PC-3 (cell line): Measurements from ENCODE around the gene APOBEC3A. TPM values are rescaled to one million over a fixed set of nuclear protein-coding genes. Genes with fewer than 3 reads are reported as not detected.
A peak's percentile ranks its signal among the peaks of the same experiment; 100 is the strongest.

ENCODE experiments used
- ATAC-seq: fragments of 200-7000 bp; cut with Tn5 transposase; 2 replicates; pipeline ENCODE4 v1.9.1; 2020; ENCODE audit warnings: mild to moderate bottlenecking, moderate library complexity
- BruUV-seq: library from RNA; stranded (reverse); fragments of 400-500 nt; replicated peaks from 2 replicates; lab custom pipeline; 2021; lab: Mats Ljungman, UMichigan
- CTCF ChIA-PET: fragments of 300-600 bp; sonication (Branson Sonifier 250); formaldehyde crosslinking; loops from one replicate; lab custom pipeline; 2022; ENCODE audit warnings: antibody characterized with exemption; lab: Charles Lee
- POLR2A ChIA-PET: fragments of 300-600 bp; sonication (Branson Sonifier 250); formaldehyde crosslinking; loops from one replicate; lab custom pipeline; 2022; ENCODE audit warnings: antibody characterized with exemption; ENCODE audit not compliant: unreplicated experiment; lab: Charles Lee
- DNase-seq: peaks from one replicate; pipeline ENCODE4 v3.0.0-alpha.2; 2015
- H2AFZ ChIP-seq: fragments of 300-600 bp; sonication (generic); 2 replicates; pipeline ENCODE4 v1.6.0; 2016; ENCODE audit warnings: antibody characterized with exemption, low read length
- H3F3A ChIP-seq: fragments of 300-600 bp; sonication (generic); one replicate; pipeline ENCODE4 v1.6.0; 2017; ENCODE audit warnings: antibody characterized with exemption, low read length, control low read depth, mild to moderate bottlenecking; ENCODE audit not compliant: unreplicated experiment
- H3K27ac ChIP-seq: fragments of 300-600 bp; sonication (generic); 2 replicates; pipeline ENCODE4 v1.5.1; 2016; ENCODE audit warnings: mild to moderate bottlenecking, low read length
- H3K27me3 ChIP-seq: fragments of 300-600 bp; sonication (generic); 2 replicates; pipeline ENCODE4 v1.6.1; 2016; ENCODE audit warnings: low read length, mixed read lengths
- H3K36me3 ChIP-seq: fragments of 300-600 bp; sonication (generic); 2 replicates; pipeline ENCODE4 v1.6.1; 2016; ENCODE audit warnings: low read depth, mixed run types, low read length, mixed read lengths
- H3K4me1 ChIP-seq: fragments of 300-600 bp; sonication (generic); 2 replicates; pipeline ENCODE4 v1.5.1; 2016; ENCODE audit warnings: low read length; ENCODE audit not compliant: insufficient read depth
- H3K4me2 ChIP-seq: fragments of 300-600 bp; sonication (generic); 2 replicates; pipeline ENCODE4 v1.6.0; 2016; ENCODE audit warnings: low read length
- H3K4me3 ChIP-seq: fragments of 300-600 bp; sonication (generic); 2 replicates; pipeline ENCODE4 v1.5.1; 2016; ENCODE audit warnings: mild to moderate bottlenecking, low read length, mixed read lengths
- H3K79me2 ChIP-seq: fragments of 300-600 bp; sonication (generic); 2 replicates; pipeline ENCODE4 v1.6.1; 2017; ENCODE audit warnings: low read length, mixed read lengths
- H3K9ac ChIP-seq: fragments of 300-600 bp; sonication (generic); 2 replicates; pipeline ENCODE4 v1.6.0; 2016; ENCODE audit warnings: mild to moderate bottlenecking, low read length
- H3K9me2 ChIP-seq: fragments of 300-600 bp; sonication (generic); replicated peaks from 2 replicates; pipeline ENCODE4 v1.6.1; 2016; ENCODE audit warnings: mixed run types, low read length, mixed read lengths
- H3K9me3 ChIP-seq: fragments of 300-600 bp; sonication (generic); 2 replicates; pipeline ENCODE4 v1.6.1; 2016; ENCODE audit warnings: low read length, mixed read lengths
- H4K20me1 ChIP-seq: fragments of 300-600 bp; sonication (generic); 2 replicates; pipeline ENCODE4 v1.6.1; 2016; ENCODE audit warnings: low read length, mixed read lengths
- EZH2phosphoT487 ChIP-seq: fragments of 300-600 bp; sonication (generic); IDR thresholded peaks from 2 replicates; pipeline ENCODE4 v1.6.1; 2018; ENCODE audit warnings: mild to moderate bottlenecking, antibody characterized with exemption, low read length, borderline replicate concordance
- intact Hi-C: fragments of 100-400 bp; cut with micrococcal nuclease; formaldehyde crosslinking; loops from 2 replicates; pipeline ENCODE4 v1.9.0; 2023
- total RNA-seq: library from RNA; depleted of rRNA; stranded (reverse); fragments of >200 nt; gene quantifications from 2 replicates; pipeline ENCODE4 v1.2.3, GENCODE V29; 2014
- TF ChIP-seq, protein P1 (sequence below): fragments of 300-600 bp; sonication (generic); conservative IDR thresholded peaks from 2 replicates; pipeline ENCODE4 v1.5.1; 2017; ENCODE audit warnings: antibody characterized with exemption, low read depth, mild to moderate bottlenecking, low read length

APOBEC3A gene
- total RNA-seq, 1 experiment from 2014 or later: not detected

DNA sequence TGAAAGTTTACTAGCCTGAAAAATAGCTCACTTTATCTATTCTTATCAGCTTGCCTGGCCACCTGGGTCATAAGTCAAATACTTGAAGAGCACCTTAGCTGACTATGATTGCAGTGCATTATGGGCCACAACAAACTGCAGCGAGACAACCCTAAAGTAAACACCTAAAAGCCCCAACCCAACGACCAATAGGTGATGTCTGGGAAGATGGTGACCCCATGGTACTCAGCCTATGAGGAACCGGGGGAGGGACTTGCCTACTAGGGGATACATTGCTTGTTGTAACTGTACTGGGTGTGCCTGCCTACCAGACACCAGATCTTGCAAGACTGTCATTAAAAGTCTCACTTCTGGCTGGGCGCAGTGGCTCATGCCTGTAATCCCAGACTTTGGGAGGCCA, 35.6 kb upstream of the APOBEC3A start:
- Histone ChIP-seq H3K27ac (no peak overlapping the region), H3K4me3 (no peak overlapping the region), H3K27me3 (no peaks in the 10 kb centered on the region), H3K36me3 (no peaks in the 10 kb centered on the region), H3K9me2 (no peaks in the 10 kb centered on the region), H3F3A (peaks cover 6% of the 10 kb centered on the region), H2AFZ (no peak overlapping the region), H3K79me2 (no peaks in the 10 kb centered on the region), H4K20me1 (no peaks in the 10 kb centered on the region), H3K4me1 (peaks cover 40% of the 10 kb centered on the region), H3K9ac (no peak overlapping the region), H3K9me3 (no peaks in the 10 kb centered on the region), H3K4me2 (no peak overlapping the region)
- intact Hi-C loops: loop anchor here (10.0 kb wide), 1 partner anchor 63 kb away; the partner anchor contains the start of gene APOBEC3B
- ATAC-seq: no peak
- BruUV-seq: no TSS peak
- ChIA-PET CTCF (interaction anchor here (0.6 kb wide), 1 partner anchor 152 kb away, joined by 3 read pairs; no protein-coding TSS in a partner anchor), POLR2A (no interaction called here)
- no peak for DNase-seq
- TF ChIP-seq, protein P1, sequence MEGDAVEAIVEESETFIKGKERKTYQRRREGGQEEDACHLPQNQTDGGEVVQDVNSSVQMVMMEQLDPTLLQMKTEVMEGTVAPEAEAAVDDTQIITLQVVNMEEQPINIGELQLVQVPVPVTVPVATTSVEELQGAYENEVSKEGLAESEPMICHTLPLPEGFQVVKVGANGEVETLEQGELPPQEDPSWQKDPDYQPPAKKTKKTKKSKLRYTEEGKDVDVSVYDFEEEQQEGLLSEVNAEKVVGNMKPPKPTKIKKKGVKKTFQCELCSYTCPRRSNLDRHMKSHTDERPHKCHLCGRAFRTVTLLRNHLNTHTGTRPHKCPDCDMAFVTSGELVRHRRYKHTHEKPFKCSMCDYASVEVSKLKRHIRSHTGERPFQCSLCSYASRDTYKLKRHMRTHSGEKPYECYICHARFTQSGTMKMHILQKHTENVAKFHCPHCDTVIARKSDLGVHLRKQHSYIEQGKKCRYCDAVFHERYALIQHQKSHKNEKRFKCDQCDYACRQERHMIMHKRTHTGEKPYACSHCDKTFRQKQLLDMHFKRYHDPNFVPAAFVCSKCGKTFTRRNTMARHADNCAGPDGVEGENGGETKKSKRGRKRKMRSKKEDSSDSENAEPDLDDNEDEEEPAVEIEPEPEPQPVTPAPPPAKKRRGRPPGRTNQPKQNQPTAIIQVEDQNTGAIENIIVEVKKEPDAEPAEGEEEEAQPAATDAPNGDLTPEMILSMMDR: no peak

DNA sequence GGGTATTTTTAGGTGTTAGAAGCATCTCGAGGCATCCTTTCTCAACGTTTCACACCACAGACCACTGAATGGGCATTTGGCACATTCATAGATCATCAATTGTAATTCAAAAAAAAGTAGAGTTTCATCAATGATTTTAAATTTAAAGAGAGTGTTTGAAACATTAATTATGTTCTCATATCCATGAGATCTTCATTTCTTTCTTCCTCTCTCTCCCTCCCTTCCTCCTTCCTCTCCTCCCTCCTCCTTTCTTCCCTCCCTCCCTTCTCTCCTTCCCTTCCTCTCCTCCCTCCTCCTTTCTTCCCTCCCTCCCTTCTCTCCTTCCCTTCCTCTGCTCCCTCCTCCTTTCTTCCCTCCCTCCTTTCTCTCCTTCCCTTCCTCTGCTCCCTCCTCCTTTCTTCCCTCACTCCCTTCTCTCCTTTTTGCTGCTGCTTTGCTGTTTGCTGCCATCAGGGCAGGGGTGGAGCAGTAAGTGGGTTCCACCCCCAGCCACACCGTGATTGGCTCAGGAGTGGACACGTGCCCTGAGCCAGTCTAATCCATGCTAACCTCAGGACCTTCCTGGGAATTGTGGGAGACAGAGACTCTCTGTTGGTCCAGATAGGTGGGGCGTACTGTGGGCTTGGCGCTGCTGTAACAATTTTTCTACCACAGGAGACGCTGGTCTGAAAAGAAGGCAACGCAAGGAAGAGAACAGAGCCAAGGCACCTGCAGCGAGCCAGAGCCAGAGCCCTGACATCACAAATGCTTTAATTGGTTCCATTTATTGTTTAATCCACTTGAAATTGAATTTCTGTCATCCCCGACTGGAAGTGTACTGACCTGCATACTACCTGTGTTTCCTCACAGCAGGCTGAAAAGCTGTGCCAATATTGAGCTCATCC, 33.7 kb upstream of the APOBEC3A start:
- Histone ChIP-seq H3F3A (peaks cover 6% of the 10 kb centered on the region), H3K27me3 (no peaks in the 10 kb centered on the region), H3K9me2 (no peaks in the 10 kb centered on the region), H3K36me3 (no peaks in the 10 kb centered on the region), H3K4me2 (peak overlapping the region; percentile 97), H3K9ac (peak overlapping the region; percentile 80), H4K20me1 (no peaks in the 10 kb centered on the region), H3K9me3 (no peaks in the 10 kb centered on the region), H3K79me2 (no peaks in the 10 kb centered on the region), H3K27ac (peak overlapping the region; percentile 99), H3K4me1 (peaks cover 40% of the 10 kb centered on the region), H3K4me3 (peak overlapping the region; percentile 69), H2AFZ (peak overlapping the region; percentile 63)
- BruUV-seq: no TSS peak
- intact Hi-C loops: loop anchor here (2.0 to 10.0 kb wide), 2 partner anchors 51 to 61 kb away; partner anchors contain the start of genes APOBEC3B and CBX6
- POLR2A ChIA-PET: no interaction called here
- DNase-seq (peak; percentile 87), ATAC-seq (peak; percentile 96)
- TF ChIP-seq EZH2phosphoT487: no peak
- TF ChIP-seq, protein P1: 0 out of 2 replicates have a peak, but pooled peaks have one; percentile 19
- CTCF ChIA-PET: interaction anchor here (1.0 kb wide), 1 partner anchor 54 kb away, joined by 3 read pairs; no protein-coding TSS in a partner anchor
